Bronchus fibroblast of lung (primary cell): ENCODE results near the gene ENO1. TPM values are rescaled to one million over a fixed set of nuclear protein-coding genes. Genes with fewer than 3 reads are reported as not detected.

Source experiments
- total RNA-seq: library from RNA; depleted of rRNA; stranded (reverse); fragments of >200 nt; gene quantifications from 2 replicates; pipeline ENCODE4 v1.2.3, GENCODE V29; 2015

ENO1 gene
- total RNA-seq: 2,519 and 2,660 TPM in 2 replicates

DNA sequence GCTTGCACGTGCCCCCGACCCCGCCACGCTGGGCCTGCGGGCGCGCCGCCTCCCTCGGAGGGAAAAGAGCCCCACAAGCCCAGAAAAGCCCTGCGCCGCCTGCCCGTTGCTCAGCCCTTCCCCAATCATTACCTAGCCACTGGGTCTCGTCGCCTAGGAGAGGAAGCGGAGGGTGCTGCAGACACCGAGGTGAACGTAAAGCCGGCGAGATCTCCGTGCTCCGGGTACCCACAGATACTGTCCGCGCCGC, at the start of gene ENO1:
Gene ENO1 (minus strand): TSS at position 239 of the 250 bp plus-strand sequence. CDS start 3,778 bp downstream, outside the sequence.

GRCh38 chr1:8817412-8818324, 60.8 kb downstream of the ENO1 start, which contains the start of gene RERE:
RERE (minus strand) TSS chr1:8817640.

Other genes starting within 250 kb of the ENO1 start
- gene RERE, start 61.0 kb downstream of the ENO1 start, total RNA-seq: 14.6 and 21.4 TPM in 2 replicates
- not detected in 2 replicates for gene CA6, start 67.2 kb upstream of the ENO1 start, total RNA-seq
- not detected in 2 replicates for gene SLC2A7, start 147.7 kb upstream of the ENO1 start, total RNA-seq
- gene SLC2A5, start 190.9 kb upstream of the ENO1 start, total RNA-seq: not detected in 2 replicates